ENCODE results near the gene EML6. TPM values are rescaled to one million over a fixed set of nuclear protein-coding genes. Genes with fewer than 3 reads are reported as not detected.

Gene EML6
- total RNA-seq, 2 donors from 2014 or later = 1.4 to 2.1 TPM

DNA sequence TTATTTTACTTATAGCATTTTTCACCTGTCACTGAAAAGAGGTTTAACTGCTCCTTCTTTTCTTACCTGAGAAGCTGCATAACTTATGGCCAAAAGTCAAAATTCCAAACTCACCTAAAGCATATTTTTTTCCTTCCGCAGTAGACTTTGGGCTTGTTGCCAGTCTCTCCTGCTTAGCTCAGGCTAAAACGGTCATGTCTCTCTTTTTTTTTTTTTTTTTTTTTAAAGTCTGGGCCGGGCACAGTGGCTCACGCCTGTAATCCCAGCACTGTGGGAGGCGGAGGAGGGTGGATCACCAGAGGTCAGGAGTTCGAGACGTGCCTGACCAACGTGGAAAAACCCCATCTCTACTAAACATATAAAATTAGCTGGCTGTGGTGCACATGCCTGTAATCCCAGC is 213.3 kb downstream of the EML6 start:
- no peak overlapping the region for H3K4me3 ChIP-seq (ENCODE audit: low read length)
- Mint-ChIP-seq H3K27me3 (ENCODE audit: insufficient read depth) (no peaks in the 10 kb centered on the region), H3K27ac (no peak overlapping the region), H3K4me1 (no peaks in the 10 kb centered on the region), H3K36me3 (ENCODE audit: low read depth) (no peaks in the 10 kb centered on the region), H3K9me3 (peaks cover 12% of the 10 kb centered on the region), H3K4me3 (no peak overlapping the region)
- H3K27me3 ChIP-seq (ENCODE audit: control insufficient read depth, insufficient read depth, low read length, poor library complexity, severe bottlenecking) = no peaks in the 10 kb centered on the region
- TF ChIP-seq, protein P1, sequence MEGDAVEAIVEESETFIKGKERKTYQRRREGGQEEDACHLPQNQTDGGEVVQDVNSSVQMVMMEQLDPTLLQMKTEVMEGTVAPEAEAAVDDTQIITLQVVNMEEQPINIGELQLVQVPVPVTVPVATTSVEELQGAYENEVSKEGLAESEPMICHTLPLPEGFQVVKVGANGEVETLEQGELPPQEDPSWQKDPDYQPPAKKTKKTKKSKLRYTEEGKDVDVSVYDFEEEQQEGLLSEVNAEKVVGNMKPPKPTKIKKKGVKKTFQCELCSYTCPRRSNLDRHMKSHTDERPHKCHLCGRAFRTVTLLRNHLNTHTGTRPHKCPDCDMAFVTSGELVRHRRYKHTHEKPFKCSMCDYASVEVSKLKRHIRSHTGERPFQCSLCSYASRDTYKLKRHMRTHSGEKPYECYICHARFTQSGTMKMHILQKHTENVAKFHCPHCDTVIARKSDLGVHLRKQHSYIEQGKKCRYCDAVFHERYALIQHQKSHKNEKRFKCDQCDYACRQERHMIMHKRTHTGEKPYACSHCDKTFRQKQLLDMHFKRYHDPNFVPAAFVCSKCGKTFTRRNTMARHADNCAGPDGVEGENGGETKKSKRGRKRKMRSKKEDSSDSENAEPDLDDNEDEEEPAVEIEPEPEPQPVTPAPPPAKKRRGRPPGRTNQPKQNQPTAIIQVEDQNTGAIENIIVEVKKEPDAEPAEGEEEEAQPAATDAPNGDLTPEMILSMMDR (conservative IDR thresholded peaks at IDR 0.05) = no peak
- WGBS, 2 experiments (ENCODE audit: insufficient coverage in 1 of 2, insufficient read length in 1 of 2) = 83 to 95% methylated on average over 7 to 8 of the region's 8 CpGs
- no peaks in the 10 kb centered on the region for H3K36me3 ChIP-seq (ENCODE audit: control insufficient read depth, insufficient read depth, low read length)
- DNase-seq = no peak
- no peak overlapping the region for H3K9ac ChIP-seq (ENCODE audit: extremely low read depth, low read length, poor library complexity, severe bottlenecking)
- H3K9me3 ChIP-seq (ENCODE audit: control insufficient read depth, low read length) = peaks cover 7% of the 10 kb centered on the region
- H3K27ac ChIP-seq (ENCODE audit: low read depth, low read length) = no peak overlapping the region
- H3K4me1 ChIP-seq (ENCODE audit: control insufficient read depth, insufficient read depth, low read length) = no peaks in the 10 kb centered on the region

DNA sequence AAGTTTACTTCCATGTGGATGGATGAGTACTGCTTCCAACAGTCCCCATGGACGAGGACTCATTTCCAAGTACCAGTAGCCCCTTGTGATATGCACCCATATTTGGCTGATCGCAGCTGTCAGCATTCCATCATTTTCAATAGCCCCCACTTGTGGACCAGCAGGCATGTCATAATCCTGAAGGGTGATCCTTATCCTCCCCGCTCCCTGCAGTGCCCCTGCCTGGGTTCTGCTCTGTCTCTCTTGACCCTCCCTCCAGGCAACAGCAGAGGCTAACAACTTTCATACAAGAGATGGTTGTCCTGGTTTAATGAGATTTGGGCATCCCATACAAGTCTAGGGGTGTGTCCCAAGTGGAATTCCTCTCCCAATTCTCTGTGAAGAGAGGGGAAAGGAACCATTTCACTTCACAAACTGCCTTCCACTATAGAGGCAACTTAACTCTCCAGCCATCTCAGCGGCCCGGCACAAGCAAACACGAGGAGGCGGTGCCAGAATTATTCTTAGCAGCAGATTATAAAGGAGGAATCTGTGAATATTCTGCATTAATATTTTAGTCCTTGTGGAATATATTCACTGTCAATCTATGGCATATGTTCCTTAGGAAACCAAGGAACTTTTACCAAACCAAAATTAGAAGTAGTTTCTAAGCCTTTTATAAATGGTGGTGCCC is 216.1 kb downstream of the EML6 start:
- Mint-ChIP-seq H3K4me3 (no peak overlapping the region), H3K36me3 (ENCODE audit: low read depth) (no peaks in the 10 kb centered on the region)
- DNase-seq = no peak

DNA sequence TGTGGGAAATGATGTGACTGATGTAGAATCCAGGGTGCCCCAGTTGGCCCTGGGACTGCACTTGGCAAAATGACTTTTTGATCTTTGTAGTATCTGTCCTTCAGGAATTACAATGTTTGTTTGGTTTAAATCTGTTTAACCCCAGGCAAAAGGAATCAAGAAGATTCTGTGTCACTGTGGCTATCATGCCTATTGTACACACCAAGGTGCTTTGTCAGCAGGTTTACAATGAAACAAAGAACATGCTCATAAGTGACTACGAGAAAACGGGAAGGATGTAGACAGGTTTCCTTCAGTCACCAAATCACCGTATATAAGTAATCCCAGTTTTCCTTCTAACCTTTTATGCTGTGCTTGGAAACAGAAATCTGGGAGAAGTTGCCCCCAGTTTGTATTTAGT is 217.3 kb downstream of the EML6 start:
- H3K27me3 Mint-ChIP-seq (ENCODE audit: insufficient read depth) = no peaks in the 10 kb centered on the region
- H3K9me3 ChIP-seq (ENCODE audit: control insufficient read depth, low read length) = peaks cover 7% of the 10 kb centered on the region
- H3K4me3 ChIP-seq (ENCODE audit: low read length) = no peak overlapping the region
- DNase-seq = no peak
- H3K36me3 ChIP-seq (ENCODE audit: control insufficient read depth, insufficient read depth, low read length) = no peaks in the 10 kb centered on the region
- H3K9me3 Mint-ChIP-seq = peaks cover 18% of the 10 kb centered on the region
- H3K9ac ChIP-seq (ENCODE audit: extremely low read depth, low read length, poor library complexity, severe bottlenecking) = no peak overlapping the region
- H3K4me1 Mint-ChIP-seq = peaks cover 5% of the 10 kb centered on the region
- H3K27ac ChIP-seq (ENCODE audit: low read depth, low read length) = no peak overlapping the region
- H3K4me1 ChIP-seq (ENCODE audit: control insufficient read depth, insufficient read depth, low read length) = peaks cover 3% of the 10 kb centered on the region
- WGBS, 2 experiments (ENCODE audit: insufficient coverage in 1 of 2, insufficient read length in 1 of 2) = 80 to 91% methylated on average over 3 of the region's 3 CpGs
- no peak overlapping the region for H3K27ac Mint-ChIP-seq
- TF ChIP-seq, protein P1 (conservative IDR thresholded peaks at IDR 0.05) = no peak
- H3K4me3 Mint-ChIP-seq = no peak overlapping the region
- peaks cover 2% of the 10 kb centered on the region for H3K36me3 Mint-ChIP-seq (ENCODE audit: low read depth)
- no peaks in the 10 kb centered on the region for H3K27me3 ChIP-seq (ENCODE audit: control insufficient read depth, insufficient read depth, low read length, poor library complexity, severe bottlenecking)

More for the DNA sequence above, 216.1 kb downstream of the EML6 start:
- Mint-ChIP-seq H3K27me3 (ENCODE audit: insufficient read depth) (no peaks in the 10 kb centered on the region), H3K27ac (no peak overlapping the region), H3K4me1 (no peaks in the 10 kb centered on the region), H3K9me3 (peaks cover 12% of the 10 kb centered on the region)
- no peaks in the 10 kb centered on the region for H3K4me1 ChIP-seq (ENCODE audit: control insufficient read depth, insufficient read depth, low read length)
- peaks cover 7% of the 10 kb centered on the region for H3K9me3 ChIP-seq (ENCODE audit: control insufficient read depth, low read length)
- no peaks in the 10 kb centered on the region for H3K27me3 ChIP-seq (ENCODE audit: control insufficient read depth, insufficient read depth, low read length, poor library complexity, severe bottlenecking)
- WGBS, 2 experiments (ENCODE audit: insufficient coverage in 1 of 2, insufficient read length in 1 of 2) = 92 to 96% methylated on average over 2 to 7 of the region's 7 CpGs
- H3K4me3 ChIP-seq (ENCODE audit: low read length) = no peak overlapping the region
- TF ChIP-seq, protein P1 (conservative IDR thresholded peaks at IDR 0.05) = no peak
- H3K36me3 ChIP-seq (ENCODE audit: control insufficient read depth, insufficient read depth, low read length) = no peaks in the 10 kb centered on the region
- H3K9ac ChIP-seq (ENCODE audit: extremely low read depth, low read length, poor library complexity, severe bottlenecking) = no peak overlapping the region
- H3K27ac ChIP-seq (ENCODE audit: low read depth, low read length) = no peak overlapping the region

Data from endodermal cell (in vitro differentiated cells).